MG63 (cell line): Measurements from ENCODE around the gene KCNQ2. TPM values are rescaled to one million over a fixed set of nuclear protein-coding genes. Genes with fewer than 3 reads are reported as not detected.

Source experiments
- DNase-seq: peaks from one replicate; pipeline ENCODE4 v3.0.0-alpha.2; 2020
- H3K27me3 ChIP-seq: fragments of 250-450 bp; sonication (Bioruptor Pico); 2 replicates; pipeline ENCODE4 v1.5.1; 2020; ENCODE audit warnings: mild to moderate bottlenecking, moderate library complexity
- H3K36me3 ChIP-seq: fragments of 250-450 bp; sonication (Bioruptor Pico); 2 replicates; pipeline ENCODE4 v1.5.1; 2020; ENCODE audit warnings: mild to moderate bottlenecking, moderate library complexity
- H3K4me3 ChIP-seq: fragments of 250-450 bp; sonication (Bioruptor Pico); 2 replicates; pipeline ENCODE4 v1.5.1; 2020; ENCODE audit warnings: mild to moderate bottlenecking, moderate library complexity
- H3K9me3 ChIP-seq: fragments of 250-450 bp; sonication (Bioruptor Pico); 2 replicates; pipeline ENCODE4 v1.5.1; 2020; ENCODE audit warnings: mild to moderate bottlenecking, moderate library complexity
- total RNA-seq: library from RNA; depleted of rRNA; stranded (reverse); fragments of >200 nt; shearing (Covaris generic); gene quantifications from 2 replicates; pipeline ENCODE4 v1.2.3, GENCODE V29; 2014; ENCODE audit warnings: low replicate concordance

The KCNQ2 gene
- total RNA-seq, 1 experiment from 2014 or later, result 0.92 TPM

DNA sequence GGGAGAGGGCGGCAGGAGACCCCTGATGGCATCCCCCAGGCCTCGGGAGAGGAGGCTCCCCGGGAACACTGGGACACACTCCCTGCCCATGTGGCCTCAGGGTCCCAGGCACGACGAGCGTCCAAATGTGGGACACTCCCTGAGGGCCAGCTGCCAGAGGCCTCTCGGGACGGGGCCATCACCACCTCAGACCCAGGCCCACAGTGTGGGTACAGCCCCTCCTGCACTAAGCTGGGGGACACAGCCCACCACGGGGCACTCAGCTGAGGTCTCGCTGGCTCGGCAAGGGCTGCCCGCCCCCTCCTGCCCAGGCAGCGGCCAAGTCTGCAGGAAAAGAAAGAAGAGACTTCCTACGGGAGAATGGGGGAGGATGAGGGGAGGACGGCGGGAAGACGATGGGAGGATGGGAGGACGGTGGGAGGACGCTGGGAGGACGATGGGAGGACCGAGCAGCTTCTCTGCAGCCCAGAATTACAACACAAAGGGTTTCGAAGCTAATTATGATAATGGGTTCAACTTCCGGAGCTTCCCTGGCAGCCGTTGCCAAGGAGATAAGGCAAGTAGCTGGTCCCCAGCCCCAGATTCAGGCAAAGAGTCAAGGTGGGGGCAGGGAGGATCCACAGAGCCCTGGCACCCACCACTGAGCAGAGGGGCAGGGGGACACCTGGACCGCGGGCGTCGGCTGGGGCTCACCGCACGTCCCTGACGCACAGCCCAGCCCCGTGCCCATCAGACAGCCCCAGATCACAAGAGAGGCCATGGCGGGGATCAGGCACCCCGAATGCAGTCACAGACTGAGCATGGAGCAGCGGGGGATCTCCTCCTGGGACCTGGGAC lies 17.5 kb downstream of the KCNQ2 start:
- H3K27me3 ChIP-seq, result peaks cover 7% of the 10 kb centered on the region; the same call in 1 of the 2 replicates
- H3K36me3 ChIP-seq, result no peaks in the 10 kb centered on the region
- no peak overlapping the region for H3K4me3 ChIP-seq
- H3K9me3 ChIP-seq, result no peaks in the 10 kb centered on the region
- no peak for DNase-seq

- no peak for DNase-seq
- peaks cover 12% of the 10 kb centered on the region for H3K27me3 ChIP-seq
- H3K9me3 ChIP-seq, result no peaks in the 10 kb centered on the region
- H3K36me3 ChIP-seq, result no peaks in the 10 kb centered on the region
- H3K4me3 ChIP-seq, result no peak overlapping the region
Observed at GRCh38 chr20:63452821-63453523, 19.5 kb downstream of the KCNQ2 start.

- Histone ChIP-seq H3K4me3 (no peak overlapping the region), H3K27me3 (peaks cover 18% of the 10 kb centered on the region), H3K36me3 (no peaks in the 10 kb centered on the region), H3K9me3 (no peaks in the 10 kb centered on the region)
- DNase-seq, result no peak
Observed at GRCh38 chr20:63452341-63452740, 20.1 kb downstream of the KCNQ2 start.

DNA sequence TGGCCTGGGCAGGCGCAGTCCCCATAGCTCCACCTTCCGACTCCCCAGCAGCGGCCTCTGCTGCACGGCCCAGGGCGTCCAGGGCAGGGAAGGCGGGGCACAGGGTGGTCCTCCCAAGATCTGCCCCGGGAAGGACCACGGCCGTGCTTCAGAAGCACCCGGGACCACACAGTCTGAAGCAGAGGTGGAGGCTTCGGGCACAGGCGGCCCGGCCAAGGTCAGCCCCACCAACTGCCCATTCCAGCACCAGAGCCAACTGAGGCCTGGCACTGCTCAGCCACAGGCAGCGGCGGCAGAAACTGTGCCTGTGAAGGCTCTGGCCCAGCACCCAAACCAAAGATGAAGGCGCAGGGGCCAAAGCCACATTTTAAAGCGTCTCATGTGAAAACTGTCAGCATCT lies 20.6 kb downstream of the KCNQ2 start:
- Histone ChIP-seq H3K27me3 (peaks cover 20% of the 10 kb centered on the region), H3K9me3 (no peaks in the 10 kb centered on the region), H3K36me3 (no peaks in the 10 kb centered on the region), H3K4me3 (no peak overlapping the region)
- DNase-seq, result no peak

DNA sequence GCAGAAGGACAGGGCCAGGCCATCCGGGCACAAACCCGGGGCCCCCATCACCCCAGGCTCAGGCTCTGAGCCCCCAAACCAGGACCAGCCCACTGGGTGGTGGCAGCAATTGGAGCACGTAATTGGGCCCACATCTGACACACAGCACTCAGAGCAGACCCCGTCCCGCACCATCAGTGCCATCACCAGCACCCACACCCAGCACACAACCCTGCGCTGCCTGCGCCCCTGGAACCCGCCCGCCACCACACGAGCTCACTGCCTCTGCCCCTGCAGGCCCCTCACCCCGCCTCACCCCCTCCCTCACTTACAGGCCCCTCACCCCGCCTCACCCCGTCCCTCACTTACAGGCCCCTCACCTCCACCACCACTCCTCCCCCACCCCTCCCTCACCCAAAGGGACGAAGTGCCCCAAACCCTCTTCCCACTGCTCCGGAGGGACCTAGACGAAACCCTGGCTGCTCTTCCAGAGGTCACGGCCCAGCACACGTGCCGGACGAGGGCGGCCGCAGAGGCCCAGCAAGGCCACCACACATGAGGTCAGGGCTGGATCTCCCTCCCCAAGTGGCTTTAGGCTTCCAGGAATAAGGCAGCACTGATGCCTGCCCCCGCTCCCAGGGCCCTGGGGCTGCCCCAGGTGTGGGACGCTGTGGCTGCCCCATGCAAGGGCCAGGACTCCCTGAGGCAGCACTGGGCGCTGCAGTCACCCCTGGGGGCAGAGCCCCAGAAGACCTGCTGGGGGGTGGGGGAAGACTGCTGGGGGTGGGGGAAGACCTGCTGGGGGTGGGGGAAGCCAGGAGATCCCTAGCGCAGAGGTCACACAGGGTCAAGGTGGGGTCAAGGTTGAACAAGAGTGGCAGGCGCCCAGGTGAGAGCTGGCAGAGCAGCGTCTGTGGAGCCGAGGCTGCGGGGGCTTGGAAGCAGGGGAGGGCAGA lies 22.4 kb downstream of the KCNQ2 start:
- H3K4me3 ChIP-seq, result no peak overlapping the region
- DNase-seq, result no peak
- no peaks in the 10 kb centered on the region for H3K36me3 ChIP-seq
- no peaks in the 10 kb centered on the region for H3K9me3 ChIP-seq
- H3K27me3 ChIP-seq, result peaks cover 17% of the 10 kb centered on the region

DNA sequence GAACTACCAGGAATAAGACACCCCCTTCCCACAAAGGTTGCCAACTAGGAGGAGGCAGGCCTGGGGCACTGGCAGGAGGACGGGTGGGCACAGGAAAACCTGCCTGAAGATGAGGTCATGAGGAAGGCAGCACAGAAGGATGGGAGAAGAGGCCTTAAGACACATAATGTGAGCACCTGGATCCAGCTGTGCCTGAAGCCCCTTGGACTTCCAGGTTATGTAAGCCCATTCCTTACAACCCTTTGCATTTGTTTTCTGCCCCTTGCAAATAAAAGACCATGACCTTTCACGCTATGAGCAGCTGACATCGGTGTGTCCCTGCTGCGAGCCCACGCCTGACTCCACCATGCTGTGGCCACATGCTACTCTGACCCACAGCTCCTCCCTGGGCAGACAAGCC lies 23.4 kb downstream of the KCNQ2 start:
- Histone ChIP-seq H3K9me3 (no peaks in the 10 kb centered on the region), H3K27me3 (peaks cover 17% of the 10 kb centered on the region), H3K36me3 (no peaks in the 10 kb centered on the region), H3K4me3 (no peak overlapping the region)
- no peak for DNase-seq

GRCh38 chr20:63448031-63448430 lies 24.4 kb downstream of the KCNQ2 start:
- no peak overlapping the region for H3K4me3 ChIP-seq
- no peaks in the 10 kb centered on the region for H3K36me3 ChIP-seq
- H3K9me3 ChIP-seq, result no peaks in the 10 kb centered on the region
- H3K27me3 ChIP-seq, result peaks cover 14% of the 10 kb centered on the region
- DNase-seq, result no peak

GRCh38 chr20:63447320-63447719 lies 25.1 kb downstream of the KCNQ2 start:
- Histone ChIP-seq H3K9me3 (no peaks in the 10 kb centered on the region), H3K27me3 (peaks cover 14% of the 10 kb centered on the region), H3K4me3 (no peak overlapping the region), H3K36me3 (no peaks in the 10 kb centered on the region)
- no peak for DNase-seq

DNA sequence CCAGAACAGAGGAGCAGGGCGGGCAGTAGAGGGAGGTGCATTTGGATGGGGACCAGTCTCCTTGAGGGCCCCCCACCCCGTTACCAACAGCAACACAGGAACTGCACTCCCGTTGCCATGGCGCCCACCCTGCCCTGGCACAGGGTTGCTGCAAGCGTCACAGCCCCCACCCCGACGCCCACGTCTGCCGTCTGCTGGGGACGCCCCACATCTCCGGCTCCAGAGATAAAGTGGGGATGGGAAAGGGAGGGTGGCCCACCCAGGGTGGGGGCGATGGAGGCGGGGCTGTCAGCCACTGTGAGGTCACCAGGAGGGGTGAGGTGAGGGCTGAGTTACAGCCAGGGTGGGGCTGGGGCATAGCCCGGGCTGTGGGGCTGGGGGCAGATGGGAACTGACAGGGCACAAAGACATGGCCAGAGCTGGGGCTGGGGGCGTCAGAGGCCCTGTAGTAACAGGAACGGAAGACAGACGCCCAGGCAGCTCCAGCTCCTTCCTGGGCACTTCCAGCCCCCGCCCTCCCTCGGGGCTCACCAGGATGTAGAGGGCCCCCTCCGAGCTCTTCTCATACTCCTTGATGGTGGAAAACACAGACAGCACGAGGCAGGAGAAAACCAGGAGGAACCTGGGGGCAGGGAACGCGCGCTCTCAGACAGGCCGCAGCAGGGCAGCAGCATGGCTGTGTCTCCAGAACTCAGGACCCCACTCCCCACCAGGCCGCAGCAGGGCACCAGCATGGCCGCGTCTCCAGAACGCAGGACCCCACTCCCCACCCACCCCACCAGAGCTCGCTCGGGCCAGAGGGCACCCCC lies 26.0 kb downstream of the KCNQ2 start:
- Histone ChIP-seq H3K36me3 (no peaks in the 10 kb centered on the region), H3K9me3 (no peaks in the 10 kb centered on the region), H3K27me3 (peaks cover 14% of the 10 kb centered on the region), H3K4me3 (no peak overlapping the region)
- DNase-seq, result no peak

- no peak for DNase-seq
- Histone ChIP-seq H3K9me3 (no peaks in the 10 kb centered on the region), H3K36me3 (no peaks in the 10 kb centered on the region), H3K27me3 (peaks cover 14% of the 10 kb centered on the region), H3K4me3 (no peak overlapping the region)
Observed at GRCh38 chr20:63445075-63445734, 27.2 kb downstream of the KCNQ2 start.

DNA sequence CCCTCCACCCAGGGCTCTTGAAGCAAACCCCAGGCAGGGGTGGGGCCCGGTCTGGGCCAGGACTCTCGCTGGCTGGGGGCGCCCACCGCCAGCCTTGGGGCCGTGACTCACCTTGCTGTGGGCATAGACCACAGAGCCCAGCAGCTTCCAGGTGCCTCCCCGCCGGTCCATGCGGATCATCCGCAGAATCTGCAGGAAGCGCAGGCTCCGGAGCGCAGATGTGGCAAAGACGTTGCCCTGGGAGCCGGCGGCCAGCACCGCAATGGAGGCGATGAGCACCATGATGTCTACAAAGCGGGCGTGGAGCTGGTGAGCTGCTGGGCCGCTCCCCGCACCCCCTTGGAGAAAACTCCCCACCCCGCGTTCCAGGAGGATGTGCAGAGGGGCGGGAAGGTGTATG lies 27.9 kb downstream of the KCNQ2 start:
- Histone ChIP-seq H3K36me3 (no peaks in the 10 kb centered on the region), H3K4me3 (no peak overlapping the region), H3K27me3 (peaks cover 14% of the 10 kb centered on the region), H3K9me3 (no peaks in the 10 kb centered on the region)
- no peak for DNase-seq

GRCh38 chr20:63443606-63444395 lies 28.7 kb downstream of the KCNQ2 start:
- Histone ChIP-seq H3K4me3 (no peak overlapping the region), H3K9me3 (no peaks in the 10 kb centered on the region), H3K27me3 (peaks cover 14% of the 10 kb centered on the region), H3K36me3 (no peaks in the 10 kb centered on the region)
- DNase-seq, result no peak

- H3K4me3 ChIP-seq, result no peak overlapping the region
- no peaks in the 10 kb centered on the region for H3K36me3 ChIP-seq
- peak; percentile 77 for DNase-seq
- no peaks in the 10 kb centered on the region for H3K9me3 ChIP-seq
- H3K27me3 ChIP-seq, result peaks cover 6% of the 10 kb centered on the region
Observed at GRCh38 chr20:63442100-63442493, 30.4 kb downstream of the KCNQ2 start.

GRCh38 chr20:63441136-63442099 lies 31.0 kb downstream of the KCNQ2 start:
- no peak overlapping the region for H3K4me3 ChIP-seq
- DNase-seq, result no peak
- H3K36me3 ChIP-seq, result no peaks in the 10 kb centered on the region

More at GRCh38 chr20:63441136-63442099, 31.0 kb downstream of the KCNQ2 start:
- Histone ChIP-seq H3K27me3 (peaks cover 11% of the 10 kb centered on the region), H3K9me3 (no peaks in the 10 kb centered on the region)
